Caco-2 (cell line): ENCODE results near the gene TMPRSS5. TPM values are rescaled to one million over a fixed set of nuclear protein-coding genes. Genes with fewer than 3 reads are reported as not detected.

ENCODE experiments used
- BruUV-seq: library from RNA; stranded (reverse); fragments of 400-500 nt; replicated peaks from 2 replicates; lab custom pipeline; 2021; lab: Mats Ljungman, UMichigan
- CTCF ChIA-PET: fragments of 300-600 bp; sonication (Branson Sonifier 250); formaldehyde crosslinking; loops from one replicate; lab custom pipeline; 2022; ENCODE audit warnings: antibody characterized with exemption; lab: Charles Lee
- POLR2A ChIA-PET: fragments of 300-600 bp; sonication (Branson Sonifier 250); formaldehyde crosslinking; loops from one replicate; lab custom pipeline; 2022; ENCODE audit warnings: antibody characterized with exemption; lab: Charles Lee
- DNase-seq, 2 experiments: peaks; one replicate each; pipeline versions ENCODE4 v3.0.0 to v3.0.0-alpha.2; 2020 to 2022
- H3K27me3 ChIP-seq: replicated peaks from 2 replicates; pipeline ENCODE4 v1.6.0; 2011; ENCODE audit warnings: low read length; ENCODE audit not compliant: control insufficient read depth, insufficient read depth
- H3K36me3 ChIP-seq: 2 replicates; pipeline ENCODE4 v1.5.1; 2011; ENCODE audit warnings: low read length; ENCODE audit not compliant: control insufficient read depth, insufficient read depth
- H3K4me1 ChIP-seq: fragments of 250-450 bp; sonication (Bioruptor Pico); 2 replicates; pipeline ENCODE4 v1.5.1; 2020; ENCODE audit warnings: mild to moderate bottlenecking
- H3K4me3 ChIP-seq: 2 replicates; pipeline ENCODE4 v1.5.1; 2011; ENCODE audit warnings: low read depth, mild to moderate bottlenecking, control low read depth, low read length
- H3K9me3 ChIP-seq: fragments of 250-450 bp; sonication (Bioruptor Pico); 2 replicates; pipeline ENCODE4 v1.5.1; 2020; ENCODE audit warnings: mild to moderate bottlenecking, moderate library complexity
- H3K27ac Mint-ChIP-seq: one replicate; pipeline ENCODE4 v1.8.0; 2022; ENCODE audit warnings: mixed read lengths; ENCODE audit not compliant: unreplicated experiment
- H3K27me3 Mint-ChIP-seq: one replicate; pipeline ENCODE4 v1.8.0; 2022; ENCODE audit warnings: mixed read lengths; ENCODE audit not compliant: insufficient read depth, unreplicated experiment
- H3K36me3 Mint-ChIP-seq: one replicate; pipeline ENCODE4 v1.8.0; 2022; ENCODE audit warnings: mild to moderate bottlenecking, mixed read lengths; ENCODE audit not compliant: insufficient read depth, unreplicated experiment
- H3K4me1 Mint-ChIP-seq: one replicate; pipeline ENCODE4 v1.8.0; 2022; ENCODE audit warnings: low read depth, mixed read lengths; ENCODE audit not compliant: unreplicated experiment
- H3K4me3 Mint-ChIP-seq: one replicate; pipeline ENCODE4 v1.8.0; 2022; ENCODE audit warnings: mild to moderate bottlenecking, moderate library complexity, mixed read lengths; ENCODE audit not compliant: unreplicated experiment
- H3K9me3 Mint-ChIP-seq: one replicate; pipeline ENCODE4 v1.8.0; 2022; ENCODE audit warnings: mixed read lengths; ENCODE audit not compliant: unreplicated experiment
- CTCF ChIP-seq, 2 experiments: fragments of 200-600 bp in 1 of 2; IDR thresholded peaks; 1 replicate in 1 of 2; 2 replicates in 1 of 2; pipeline versions ENCODE4 v1.5.1 to v1.8.0; 2011 to 2022; ENCODE audit warnings: antibody characterized with exemption in 1 of 2, control low read depth in 1 of 2, inconsistent platforms in 1 of 2, low read depth in 1 of 2, low read length in 1 of 2, mild to moderate bottlenecking in 1 of 2, moderate library complexity in 1 of 2; ENCODE audit not compliant: insufficient read depth in 1 of 2, severe bottlenecking in 1 of 2, unreplicated experiment in 1 of 2
- intact Hi-C: fragments of 100-400 bp; cut with micrococcal nuclease; formaldehyde crosslinking; loops from one replicate; pipeline ENCODE4 v1.10.0; 2022; ENCODE audit not compliant: unreplicated experiment
- total RNA-seq: library from RNA; stranded (reverse); gene quantifications from 2 replicates; pipeline ENCODE4 v1.2.3, GENCODE V29; 2022

The TMPRSS5 gene
- total RNA-seq, 1 experiment from 2014 or later, result 2.4 TPM

- H3K4me1 ChIP-seq, result peaks cover 64% of the 10 kb centered on the region
- no peak for TF ChIP-seq CTCF (IDR thresholded peaks at IDR 0.05; ENCODE audit: insufficient read depth in 1 of 2, low read depth in 1 of 2, low read length in 1 of 2, severe bottlenecking in 1 of 2, unreplicated experiment in 1 of 2)
- no peaks in the 10 kb centered on the region for H3K36me3 ChIP-seq
- no peaks in the 10 kb centered on the region for H3K9me3 ChIP-seq
- intact Hi-C loops, result no loop called here
- ChIA-PET POLR2A (no interaction called here), CTCF (interaction anchor here (0.9 to 2.4 kb wide), 5 partner anchors 44 to 414 kb away, joined by 3 to 12 read pairs (median 4); partner anchors contain the start of genes TTC12 and ZW10)
- no TSS peak for BruUV-seq
- no peaks in the 10 kb centered on the region for H3K27me3 ChIP-seq
- Mint-ChIP-seq H3K4me1 (peaks cover 42% of the 10 kb centered on the region), H3K27me3 (no peaks in the 10 kb centered on the region), H3K9me3 (no peaks in the 10 kb centered on the region), H3K4me3 (no peak overlapping the region), H3K36me3 (peaks cover 19% of the 10 kb centered on the region), H3K27ac (peak overlapping the region; percentile 21)
- no peak for DNase-seq
- H3K4me3 ChIP-seq, result no peak overlapping the region
These were observed 22.7 kb upstream of the TMPRSS5 start for GRCh38 chr11:113728814-113729213.

- BruUV-seq, result no TSS peak
- intact Hi-C loops, result loop anchor here (1.0 kb wide), 5 partner anchors 47 to 412 kb away; partner anchors contain the start of genes TTC12 and ZW10
These were observed 19.8 kb upstream of the TMPRSS5 start for GRCh38 chr11:113725913-113726312.

GRCh38 chr11:113725407-113725806, 19.3 kb upstream of the TMPRSS5 start:
- Mint-ChIP-seq H3K27ac (peak overlapping the region; percentile 79), H3K4me3 (peak overlapping the region; percentile 44), H3K9me3 (peaks cover 20% of the 10 kb centered on the region), H3K36me3 (no peaks in the 10 kb centered on the region), H3K27me3 (no peaks in the 10 kb centered on the region), H3K4me1 (peaks cover 67% of the 10 kb centered on the region)
- intact Hi-C loops, result no loop called here
- ChIA-PET CTCF (interaction anchor here (0.6 to 1.8 kb wide), 28 partner anchors 44 to 1096 kb away, joined by 3 to 18 read pairs (median 5); partner anchors contain the start of genes DRD2, TTC12 and ZW10), POLR2A (interaction anchor here (0.6 to 1.4 kb wide), 10 partner anchors 9 to 411 kb away, joined by 3 to 18 read pairs (median 6); partner anchors contain the start of gene TTC12)
- DNase-seq, result peak in 1 of 2 experiments; percentile 20
- Histone ChIP-seq H3K27me3 (no peaks in the 10 kb centered on the region), H3K9me3 (no peaks in the 10 kb centered on the region), H3K4me3 (no peak overlapping the region), H3K4me1 (peaks cover 79% of the 10 kb centered on the region), H3K36me3 (no peaks in the 10 kb centered on the region)
- TSS peak; percentile 85 for BruUV-seq
- peak; percentile 19 to 48 for TF ChIP-seq CTCF (IDR thresholded peaks at IDR 0.05; ENCODE audit: insufficient read depth in 1 of 2, low read depth in 1 of 2, low read length in 1 of 2, severe bottlenecking in 1 of 2, unreplicated experiment in 1 of 2)

More at GRCh38 chr11:113725913-113726312, 19.8 kb upstream of the TMPRSS5 start:
- ChIA-PET CTCF (interaction anchor here (0.6 to 1.8 kb wide), 27 partner anchors 44 to 1096 kb away, joined by 3 to 18 read pairs (median 5); partner anchors contain the start of genes DRD2, TTC12 and ZW10), POLR2A (interaction anchor here (0.7 to 1.4 kb wide), 9 partner anchors 47 to 412 kb away, joined by 3 to 18 read pairs (median 6); partner anchors contain the start of gene TTC12)
- peaks cover 65% of the 10 kb centered on the region for H3K4me1 Mint-ChIP-seq
- peaks cover 20% of the 10 kb centered on the region for H3K9me3 Mint-ChIP-seq
- Histone ChIP-seq H3K4me1 (peaks cover 84% of the 10 kb centered on the region), H3K9me3 (no peaks in the 10 kb centered on the region), H3K4me3 (no peak overlapping the region), H3K27me3 (no peaks in the 10 kb centered on the region), H3K36me3 (no peaks in the 10 kb centered on the region)
- peak; percentile 85 to 92 for DNase-seq
- H3K36me3 Mint-ChIP-seq, result no peaks in the 10 kb centered on the region
- TF ChIP-seq CTCF (IDR thresholded peaks at IDR 0.05; ENCODE audit: insufficient read depth in 1 of 2, low read depth in 1 of 2, low read length in 1 of 2, severe bottlenecking in 1 of 2, unreplicated experiment in 1 of 2), result no peak
- peak overlapping the region; percentile 79 for H3K27ac Mint-ChIP-seq
- H3K27me3 Mint-ChIP-seq, result no peaks in the 10 kb centered on the region
- peak overlapping the region; percentile 44 for H3K4me3 Mint-ChIP-seq
